ENCODE results near the gene SUDS3. TPM values are rescaled to one million over a fixed set of nuclear protein-coding genes. Genes with fewer than 3 reads are reported as not detected.

SUDS3 gene
- total RNA-seq, 1 donor from 2014 or later, result 23.5 TPM

- Mint-ChIP-seq H3K36me3 (ENCODE audit: low read depth) (peaks cover 41% of the 10 kb centered on the region), H3K27me3 (ENCODE audit: low read depth) (no peaks in the 10 kb centered on the region)
Measured at GRCh38 chr12:118417942-118418341, 41.6 kb downstream of the SUDS3 start.

DNA sequence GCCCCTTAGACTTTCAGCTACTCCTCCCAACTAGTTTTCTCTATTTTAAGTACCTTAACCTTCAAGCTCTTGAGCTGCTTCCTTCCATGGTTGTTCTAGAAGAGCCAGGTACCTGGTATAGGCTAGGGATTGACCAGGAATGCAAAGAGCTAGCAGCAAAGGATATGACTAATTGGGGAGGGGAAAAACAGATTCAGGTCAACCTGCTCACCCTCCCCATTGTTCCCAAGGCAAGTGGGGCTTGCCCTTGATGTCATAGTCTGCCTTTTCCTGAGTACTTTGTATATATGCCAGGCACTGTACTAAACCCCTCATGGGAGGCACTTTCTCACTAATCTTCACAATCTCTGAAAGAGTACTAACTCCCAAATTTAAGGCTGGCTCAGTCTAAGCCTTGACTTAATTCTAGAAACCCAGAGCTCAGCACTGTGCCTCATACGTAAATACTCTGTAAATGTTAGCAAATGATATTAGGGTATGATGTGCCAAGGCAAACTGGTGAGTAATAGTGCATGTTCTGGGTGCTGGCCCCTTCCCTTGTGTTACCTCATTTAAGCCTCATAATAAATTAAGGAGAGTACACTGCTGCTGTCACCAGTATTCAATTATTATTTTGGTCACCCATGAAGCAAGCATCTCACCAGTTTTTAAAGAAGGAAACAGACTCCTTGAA is 42.2 kb downstream of the SUDS3 start:
- intact Hi-C loops (cut with micrococcal nuclease), result no loop called here
- Mint-ChIP-seq H3K27me3 (ENCODE audit: low read depth) (no peaks in the 10 kb centered on the region), H3K36me3 (ENCODE audit: low read depth) (peaks cover 35% of the 10 kb centered on the region), H3K4me3 (ENCODE audit: low read depth) (no peak overlapping the region), H3K27ac (no peak overlapping the region), H3K9me3 (no peaks in the 10 kb centered on the region), H3K4me1 (ENCODE audit: low read depth) (no peaks in the 10 kb centered on the region)
- no peak for DNase-seq (ENCODE audit: low spot score)

More at GRCh38 chr12:118417942-118418341, 41.6 kb downstream of the SUDS3 start:
- Mint-ChIP-seq H3K27ac (no peak overlapping the region), H3K4me1 (ENCODE audit: low read depth) (no peaks in the 10 kb centered on the region), H3K4me3 (ENCODE audit: low read depth) (no peak overlapping the region), H3K9me3 (no peaks in the 10 kb centered on the region)
- intact Hi-C loops (cut with micrococcal nuclease), result no loop called here
- DNase-seq (ENCODE audit: low spot score), result no peak

GRCh38 chr12:118420673-118421072 is 44.3 kb downstream of the SUDS3 start:
- Mint-ChIP-seq H3K36me3 (ENCODE audit: low read depth) (peaks cover 14% of the 10 kb centered on the region), H3K9me3 (no peaks in the 10 kb centered on the region), H3K4me3 (ENCODE audit: low read depth) (no peak overlapping the region), H3K27ac (no peak overlapping the region), H3K4me1 (ENCODE audit: low read depth) (no peaks in the 10 kb centered on the region), H3K27me3 (ENCODE audit: low read depth) (no peaks in the 10 kb centered on the region)
- DNase-seq (ENCODE audit: low spot score), result no peak
- intact Hi-C loops (cut with micrococcal nuclease), result no loop called here

GRCh38 chr12:118424884-118425283 is 48.5 kb downstream of the SUDS3 start:
- Mint-ChIP-seq H3K9me3 (no peaks in the 10 kb centered on the region), H3K36me3 (ENCODE audit: low read depth) (no peaks in the 10 kb centered on the region), H3K27ac (no peak overlapping the region), H3K4me1 (ENCODE audit: low read depth) (no peaks in the 10 kb centered on the region), H3K27me3 (ENCODE audit: low read depth) (no peaks in the 10 kb centered on the region), H3K4me3 (ENCODE audit: low read depth) (no peak overlapping the region)
- no peak for DNase-seq (ENCODE audit: low spot score)
- intact Hi-C loops (cut with micrococcal nuclease), result no loop called here

DNA sequence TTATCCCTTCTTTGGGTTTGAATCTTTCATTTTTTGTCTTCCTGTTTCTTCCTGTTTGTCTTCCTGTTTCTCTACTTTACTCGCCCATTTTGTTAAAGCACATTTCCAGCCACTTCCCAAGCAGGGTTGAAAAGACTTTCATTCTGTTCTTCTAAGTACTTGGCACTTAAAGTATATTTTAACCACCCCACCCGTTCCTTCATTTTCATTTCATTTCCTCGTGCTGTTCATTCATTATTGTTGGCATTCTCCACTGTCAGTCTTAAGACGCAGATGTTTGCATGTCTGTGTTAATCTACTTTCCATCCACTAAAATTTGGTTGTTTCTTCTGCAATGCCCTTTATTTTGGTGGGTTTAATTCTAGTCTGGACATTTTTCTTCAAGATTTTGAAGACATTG is 49.0 kb downstream of the SUDS3 start:
- no peaks in the 10 kb centered on the region for H3K9me3 Mint-ChIP-seq
- no peak overlapping the region for H3K4me3 Mint-ChIP-seq (ENCODE audit: low read depth)
- H3K27me3 Mint-ChIP-seq (ENCODE audit: low read depth), result no peaks in the 10 kb centered on the region

GRCh38 chr12:118427819-118428218 is 51.5 kb downstream of the SUDS3 start:
- H3K4me1 Mint-ChIP-seq (ENCODE audit: low read depth), result no peaks in the 10 kb centered on the region
- no peak overlapping the region for H3K27ac Mint-ChIP-seq
- H3K36me3 Mint-ChIP-seq (ENCODE audit: low read depth), result no peaks in the 10 kb centered on the region
- intact Hi-C loops (cut with micrococcal nuclease), result no loop called here
- no peaks in the 10 kb centered on the region for H3K9me3 Mint-ChIP-seq
- H3K27me3 Mint-ChIP-seq (ENCODE audit: low read depth), result no peaks in the 10 kb centered on the region
- DNase-seq (ENCODE audit: low spot score), result no peak
- no peak overlapping the region for H3K4me3 Mint-ChIP-seq (ENCODE audit: low read depth)

More for the DNA sequence above, 49.0 kb downstream of the SUDS3 start:
- no peak for DNase-seq (ENCODE audit: low spot score)
- intact Hi-C loops (cut with micrococcal nuclease), result no loop called here
- Mint-ChIP-seq H3K36me3 (ENCODE audit: low read depth) (no peaks in the 10 kb centered on the region), H3K4me1 (ENCODE audit: low read depth) (no peaks in the 10 kb centered on the region), H3K27ac (no peak overlapping the region)

- Mint-ChIP-seq H3K4me1 (ENCODE audit: low read depth) (no peaks in the 10 kb centered on the region), H3K4me3 (ENCODE audit: low read depth) (no peak overlapping the region), H3K9me3 (no peaks in the 10 kb centered on the region), H3K36me3 (ENCODE audit: low read depth) (no peaks in the 10 kb centered on the region), H3K27ac (no peak overlapping the region), H3K27me3 (ENCODE audit: low read depth) (no peaks in the 10 kb centered on the region)
- intact Hi-C loops (cut with micrococcal nuclease), result no loop called here
- DNase-seq (ENCODE audit: low spot score), result no peak
Measured at GRCh38 chr12:118428643-118429042, 52.3 kb downstream of the SUDS3 start.

- Mint-ChIP-seq H3K27ac (no peak overlapping the region), H3K4me1 (ENCODE audit: low read depth) (no peaks in the 10 kb centered on the region), H3K36me3 (ENCODE audit: low read depth) (no peaks in the 10 kb centered on the region), H3K27me3 (ENCODE audit: low read depth) (no peaks in the 10 kb centered on the region), H3K9me3 (no peaks in the 10 kb centered on the region), H3K4me3 (ENCODE audit: low read depth) (no peak overlapping the region)
- intact Hi-C loops (cut with micrococcal nuclease), result no loop called here
- DNase-seq (ENCODE audit: low spot score), result no peak
Measured at GRCh38 chr12:118429688-118430383, 53.5 kb downstream of the SUDS3 start.

- Mint-ChIP-seq H3K4me3 (ENCODE audit: low read depth) (no peak overlapping the region), H3K27me3 (ENCODE audit: low read depth) (no peaks in the 10 kb centered on the region), H3K9me3 (no peaks in the 10 kb centered on the region), H3K36me3 (ENCODE audit: low read depth) (no peaks in the 10 kb centered on the region), H3K27ac (no peak overlapping the region), H3K4me1 (ENCODE audit: low read depth) (no peaks in the 10 kb centered on the region)
- no peak for DNase-seq (ENCODE audit: low spot score)
- intact Hi-C loops (cut with micrococcal nuclease), result no loop called here
Measured at GRCh38 chr12:118430516-118430915, 54.2 kb downstream of the SUDS3 start.

DNA sequence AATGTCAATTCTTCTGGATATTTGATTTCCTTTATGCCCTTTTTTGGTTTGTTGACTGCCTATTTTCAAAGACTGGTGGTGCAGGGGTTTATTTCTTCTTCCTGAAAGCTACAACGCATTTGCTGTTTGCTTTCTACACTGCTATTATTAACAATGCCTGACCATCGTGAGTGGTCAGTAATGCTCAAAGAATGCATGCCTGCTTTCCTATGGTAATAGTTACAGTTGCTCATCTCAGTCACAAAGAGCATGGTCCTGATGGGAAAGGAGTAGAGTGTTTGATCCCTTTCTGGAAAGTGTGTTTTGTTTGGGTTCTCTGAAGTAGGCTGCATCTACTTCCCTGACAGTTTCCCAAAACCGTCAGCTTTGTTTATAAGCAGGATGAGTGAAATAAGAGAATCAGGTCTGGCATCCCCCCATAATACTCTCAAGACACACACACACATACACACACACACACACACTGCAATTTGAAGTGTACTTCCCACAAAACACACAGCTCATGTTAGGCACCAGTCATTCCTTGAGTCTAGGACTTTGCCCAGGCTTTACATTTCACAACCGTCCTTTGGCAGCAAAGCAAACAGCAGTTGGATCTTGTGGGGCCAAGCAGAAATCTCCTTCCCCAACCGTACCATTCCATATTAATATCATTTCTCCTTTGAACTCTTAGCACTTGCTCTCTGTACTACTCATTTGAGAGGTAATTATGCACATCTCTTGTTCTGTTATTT is 56.6 kb downstream of the SUDS3 start:
- no peaks in the 10 kb centered on the region for H3K27me3 Mint-ChIP-seq (ENCODE audit: low read depth)
- intact Hi-C loops (cut with micrococcal nuclease), result no loop called here
- H3K4me1 Mint-ChIP-seq (ENCODE audit: low read depth), result no peaks in the 10 kb centered on the region
- DNase-seq (ENCODE audit: low spot score), result no peak
- H3K27ac Mint-ChIP-seq, result no peak overlapping the region
- H3K9me3 Mint-ChIP-seq, result no peaks in the 10 kb centered on the region
- H3K36me3 Mint-ChIP-seq (ENCODE audit: low read depth), result no peaks in the 10 kb centered on the region
- no peak overlapping the region for H3K4me3 Mint-ChIP-seq (ENCODE audit: low read depth)

GRCh38 chr12:118436002-118436730 is 59.8 kb downstream of the SUDS3 start:
- no peaks in the 10 kb centered on the region for H3K36me3 Mint-ChIP-seq (ENCODE audit: low read depth)
- H3K27ac Mint-ChIP-seq, result no peak overlapping the region
- no peaks in the 10 kb centered on the region for H3K9me3 Mint-ChIP-seq
- H3K4me3 Mint-ChIP-seq (ENCODE audit: low read depth), result no peak overlapping the region
- no peaks in the 10 kb centered on the region for H3K27me3 Mint-ChIP-seq (ENCODE audit: low read depth)
- H3K4me1 Mint-ChIP-seq (ENCODE audit: low read depth), result no peaks in the 10 kb centered on the region
- no peak for DNase-seq (ENCODE audit: low spot score)
- intact Hi-C loops (cut with micrococcal nuclease), result no loop called here

DNA sequence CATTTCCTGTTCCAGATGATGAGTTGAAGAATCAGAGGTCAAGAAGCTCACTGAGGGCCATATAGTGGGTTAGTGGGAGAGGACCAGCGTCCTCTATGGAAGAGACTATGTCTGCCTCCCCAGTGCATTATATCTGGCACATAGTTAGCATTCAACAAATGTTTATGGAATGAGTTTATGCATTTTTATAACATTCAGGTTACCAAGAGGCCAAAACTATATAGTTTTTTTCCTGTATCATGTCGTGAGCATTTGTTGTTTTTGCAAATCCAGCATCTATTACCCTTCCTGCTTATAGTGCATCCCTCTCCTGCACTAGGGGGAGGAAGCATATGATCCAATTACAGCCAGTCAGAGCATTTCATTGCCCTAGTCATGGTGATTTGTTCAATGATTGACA is 60.6 kb downstream of the SUDS3 start:
- no peak overlapping the region for H3K4me3 Mint-ChIP-seq (ENCODE audit: low read depth)
- H3K4me1 Mint-ChIP-seq (ENCODE audit: low read depth), result no peaks in the 10 kb centered on the region
- intact Hi-C loops (cut with micrococcal nuclease), result no loop called here
- no peaks in the 10 kb centered on the region for H3K27me3 Mint-ChIP-seq (ENCODE audit: low read depth)
- no peak overlapping the region for H3K27ac Mint-ChIP-seq
- H3K36me3 Mint-ChIP-seq (ENCODE audit: low read depth), result no peaks in the 10 kb centered on the region
- no peak for DNase-seq (ENCODE audit: low spot score)
- H3K9me3 Mint-ChIP-seq, result no peaks in the 10 kb centered on the region
